Measurements from ENCODE around the gene APBB2. TPM values are rescaled to one million over a fixed set of nuclear protein-coding genes. Genes with fewer than 3 reads are reported as not detected.

The APBB2 gene
- total and polyA plus RNA-seq, 2 of the 8 experiments (the other 6 are each of a cell fraction or from before 2014, with no cell fraction given) = 58.7 to 59.4 TPM

- no peak overlapping the region for H2BK12ac ChIP-seq (ENCODE audit: low read depth, low read length)
Measured at GRCh38 chr4:41203841-41204240, 10.5 kb downstream of the APBB2 start.

More at GRCh38 chr4:41203841-41204240, 10.5 kb downstream of the APBB2 start:
- Histone ChIP-seq H3K36me3 (ENCODE audit: control insufficient read depth in 2 of 4, insufficient read depth in 4 of 4, low read length in 3 of 4) (no peaks in the 10 kb centered on the region), H2AK5ac (ENCODE audit: low read depth, low read length) (no peak overlapping the region), H3K14ac (ENCODE audit: insufficient read length) (no peak overlapping the region), H3K56ac (replicated peaks; ENCODE audit: insufficient read length, low read depth, low read length) (no peak overlapping the region), H2AFZ (ENCODE audit: low read length) (no peak overlapping the region), H2BK20ac (ENCODE audit: low read length) (no peak overlapping the region), H3K79me1 (ENCODE audit: low read depth, low read length) (peaks cover 7% of the 10 kb centered on the region), H2BK15ac (ENCODE audit: low read length) (no peak overlapping the region), H3K4me1 (replicated peaks in 1 of 4; ENCODE audit: control insufficient read depth in 3 of 4, insufficient read depth in 4 of 4, low read length in 3 of 4) (peaks cover 0 to 5% (median 0%) of the 10 kb centered on the region in 4 experiments; a peak in 2 of 7 replicates), H3K27me3 (replicated peaks in 1 of 4; ENCODE audit: control insufficient read depth in 3 of 4, extremely low read depth in 1 of 4, insufficient read depth in 3 of 4, low read length in 3 of 4) (no peaks in the 10 kb centered on the region), H4K91ac (replicated peaks; ENCODE audit: insufficient read length, low read length) (no peak overlapping the region), H3K4me3 (ENCODE audit: extremely low read depth in 1 of 4, insufficient read depth in 2 of 4, low read depth in 3 of 4, low read length in 4 of 4) (no peak overlapping the region), H4K20me1 (replicated peaks in 1 of 2; ENCODE audit: control insufficient read depth in 1 of 2, insufficient read depth in 2 of 2, low read length in 2 of 2) (peaks cover 0 to 4% of the 10 kb centered on the region in 2 experiments), H2BK120ac (replicated peaks; ENCODE audit: low read depth, low read length) (no peak overlapping the region), H2BK5ac (ENCODE audit: low read depth, low read length) (no peak overlapping the region; the same call in 1 of the 2 replicates), H3K4me2 (ENCODE audit: insufficient read depth in 1 of 2, low read depth in 2 of 2, low read length in 2 of 2) (no peak overlapping the region), H3K23me2 (ENCODE audit: low read depth, low read length) (no peaks in the 10 kb centered on the region), H3K23ac (ENCODE audit: insufficient read length) (no peak overlapping the region), H3K79me2 (ENCODE audit: control insufficient read depth in 1 of 2, insufficient read depth in 2 of 2, low read length in 2 of 2) (peaks cover 7 to 91% of the 10 kb centered on the region in 2 experiments), H3K18ac (ENCODE audit: extremely low read depth, low read length) (0 out of 2 replicates have a peak overlapping the region, but pooled peaks have one; percentile 12), H3K9ac (replicated peaks in 1 of 4; ENCODE audit: extremely low read depth in 1 of 4, low read depth in 3 of 4, low read length in 3 of 4) (no peak overlapping the region; a peak in 2 of 7 replicates), H3K4ac (replicated peaks; ENCODE audit: insufficient read length, low read depth, low read length) (no peak overlapping the region), H3K27ac (ENCODE audit: low read depth, low read length) (no peak overlapping the region), H4K5ac (ENCODE audit: insufficient read length, low read depth, low read length) (no peak overlapping the region), H4K8ac (ENCODE audit: extremely low read depth, insufficient read depth, low read length) (no peak overlapping the region), H3K9me3 (ENCODE audit: insufficient read depth in 2 of 2, low read depth in 1 of 2, low read length in 1 of 2) (no peaks in the 10 kb centered on the region)
- ChIA-PET POLR2A (ENCODE audit: partially characterized antibody) (interaction anchor here (1.2 to 2.6 kb wide), 3 partner anchors 10 to 53 kb away, joined by 3 to 17 read pairs (median 9); partner anchors contain the start of genes APBB2 and UCHL1), CTCF (ENCODE audit: partially characterized antibody) (interaction anchor here (0.8 to 6.7 kb wide), 8 partner anchors 10 to 294 kb away, joined by 3 to 27 read pairs (median 6); partner anchors contain the start of gene APBB2)
- no peak for TF ChIP-seq FOSL1 (IDR thresholded peaks at IDR 0.05; ENCODE audit: insufficient read depth, low read depth, low read length)
- no peak for TF ChIP-seq TAF7 (optimal IDR thresholded peaks at IDR 0.05; ENCODE audit: borderline replicate concordance, low read depth, low read length)
- no peak for DNase-seq (ENCODE audit: low read depth in 1 of 2, low spot score in 2 of 2)
- 88% methylated on average over 6 of the region's 6 CpGs; no CpG with 5 or more reads in 1 of the 2 experiments for WGBS, 2 experiments (ENCODE audit: extremely low coverage in 1 of 2, insufficient coverage in 1 of 2, insufficient read length in 1 of 2, insufficient replicate concordance in 2 of 2, low coverage in 1 of 2, low lambda C conversion rate in 2 of 2, missing lambda C conversion rate in 1 of 2)
- FAIRE-seq = no peak

Measured in H1 (cell line).